Aorta (tissue), 5 donors: ENCODE data around the gene ADGRG2. TPM values are rescaled to one million over a fixed set of nuclear protein-coding genes. Genes with fewer than 3 reads are reported as not detected.

Experiments
- ATAC-seq: fragments of 200-7000 bp; cut with Tn5 transposase; one replicate; pipeline ENCODE4 v1.9.1; 2022; ENCODE audit warnings: moderate library complexity; ENCODE audit not compliant: low FRiP score
- DNase-seq, 2 donors: peaks; one replicate each; pipeline ENCODE4 v3.0.0-alpha.2; 2020
- H3K27ac ChIP-seq, 2 donors: one replicate each; pipeline ENCODE4 v1.5.1; 2013; ENCODE audit warnings: low read length in 2 of 2, mild to moderate bottlenecking in 2 of 2, moderate library complexity in 2 of 2, control low read depth in 1 of 2, inconsistent platforms in 1 of 2, low read depth in 1 of 2
- H3K27me3 ChIP-seq, 2 donors: one replicate each; pipeline ENCODE4 v1.6.1; 2013; ENCODE audit warnings: control low read depth in 1 of 2, low read length in 1 of 2, mild to moderate bottlenecking in 1 of 2, moderate library complexity in 1 of 2; ENCODE audit not compliant: insufficient read depth in 2 of 2, control insufficient read depth in 1 of 2
- H3K36me3 ChIP-seq, 2 donors: one replicate each; pipeline ENCODE4 v1.6.1; 2013; ENCODE audit warnings: control low read depth in 1 of 2, low read length in 1 of 2, mild to moderate bottlenecking in 1 of 2; ENCODE audit not compliant: insufficient read depth in 2 of 2, control insufficient read depth in 1 of 2
- H3K4me1 ChIP-seq, 2 donors: one replicate each; pipeline ENCODE4 v1.6.1; 2013; ENCODE audit warnings: low read length in 2 of 2, control low read depth in 1 of 2, mild to moderate bottlenecking in 1 of 2, moderate library complexity in 1 of 2; ENCODE audit not compliant: insufficient read depth in 2 of 2, control insufficient read depth in 1 of 2
- H3K4me3 ChIP-seq, 2 donors: one replicate each; pipeline ENCODE4 v1.5.1; 2013; ENCODE audit warnings: low read length in 2 of 2, control low read depth in 1 of 2, mild to moderate bottlenecking in 1 of 2
- H3K9me3 ChIP-seq: one replicate; pipeline ENCODE4 v1.6.1; 2013; ENCODE audit warnings: mild to moderate bottlenecking, low read length; ENCODE audit not compliant: control insufficient read depth
- WGBS, 2 donors: extraction: QIAGEN DNeasy Blood & Tissue Kit; methylation state at CpG; one replicate each; pipeline ENCODE4 v1.1.7; 2013; 5-methylcytosine and 5-hydroxymethylcytosine counted together
- intact Hi-C, 2 donors: fragments of 100-400 bp; cut with DNase I; formaldehyde crosslinking; loops; one replicate each; pipeline versions ENCODE4 v1.14.2 to v1.15.0; 2022
- polyA plus RNA-seq, 2 donors: library from polyadenylated mRNA; stranded (reverse); fragments of 200-250 nt; gene quantifications; one replicate each; pipeline ENCODE4 v1.2.3, GENCODE V29; 2013
- total RNA-seq, 2 donors: library from RNA; stranded (reverse); fragmentation: NEBNext Ultra II Directional; extraction: Animal tissue kit (Norgen Biotek cat#: 25700); gene quantifications; one replicate each; pipeline ENCODE4 v1.2.1, GENCODE V29; 2021
- donor health status: healthy with polysubstance abuse.
- donor health status: Bipolar disorder and iron deficiency.
- donor health status: DM: no; HTN: no; CAD: no.
- donor health status: DM: no; HTN: no; CAD: no.
- donor health status: DM: yes; HTN: yes; CAD: no.

The ADGRG2 gene
- total and polyA plus RNA-seq, 4 donors = 0.41 to 4.3 (median 1.1) TPM

DNA sequence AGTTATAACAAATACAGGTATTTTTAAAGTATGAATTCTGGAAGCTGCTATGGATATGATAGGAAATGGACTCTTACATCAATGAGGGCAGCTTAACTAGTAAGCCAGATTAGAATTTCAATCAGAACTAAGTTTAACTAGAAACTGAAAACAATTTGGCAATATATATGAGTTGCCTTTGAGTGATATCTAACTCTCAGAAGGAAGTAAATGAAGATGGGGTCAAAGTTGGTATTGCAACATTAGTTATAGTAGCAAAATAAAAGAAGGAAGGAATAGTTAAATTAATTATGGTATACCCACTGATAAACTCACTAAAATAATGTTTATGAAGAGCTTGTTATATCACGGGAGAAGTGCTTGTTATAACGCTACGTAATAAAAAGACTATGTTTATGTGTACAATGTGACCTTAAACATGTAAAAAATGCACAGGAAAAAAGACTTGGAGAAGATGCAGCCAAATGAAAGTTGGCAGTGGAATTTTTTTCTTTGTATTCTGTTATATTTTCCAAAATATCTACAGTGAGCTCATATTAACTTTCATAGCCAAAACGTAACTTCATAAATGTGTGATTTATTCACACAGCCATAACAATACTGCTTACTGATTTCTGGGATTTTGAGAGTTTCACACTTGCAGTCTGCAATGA lies 172.9 kb downstream of the ADGRG2 start:
- Histone ChIP-seq H3K27ac (no peak overlapping the region), H3K4me1 (no peaks in the 10 kb centered on the region), H3K9me3 (no peaks in the 10 kb centered on the region), H3K27me3 (no peaks in the 10 kb centered on the region), H3K36me3 (peaks cover 0 to 1% of the 10 kb centered on the region in 2 donors), H3K4me3 (no peak overlapping the region)
- DNase-seq (no peak), ATAC-seq (no peak)
- WGBS, 2 donors = 6 to 43% methylated on average over 4 of the region's 4 CpGs
- intact Hi-C loops = no loop called here

DNA sequence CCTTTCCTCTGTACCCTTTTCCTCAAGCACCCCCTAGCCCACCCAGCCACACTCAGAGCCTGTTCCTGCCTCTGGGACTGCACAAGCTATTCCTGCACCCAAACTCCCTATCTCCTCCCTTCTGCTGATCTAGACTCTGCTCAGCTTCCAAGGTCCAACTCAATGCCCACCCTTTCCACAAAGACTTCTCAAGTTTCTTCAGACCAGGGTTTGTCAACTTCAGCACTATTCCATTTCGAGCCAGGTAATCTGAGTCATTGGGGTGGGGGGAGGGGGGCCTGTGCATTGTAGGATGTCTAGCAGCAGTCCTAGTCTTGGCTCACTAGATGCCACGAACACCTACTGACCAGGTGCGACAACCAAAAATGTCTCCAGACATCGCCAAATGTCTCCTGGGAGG lies 175.7 kb downstream of the ADGRG2 start:
- no peaks in the 10 kb centered on the region for H3K36me3 ChIP-seq
- no peaks in the 10 kb centered on the region for H3K4me1 ChIP-seq
- no peak for ATAC-seq
- intact Hi-C loops = no loop called here
- H3K9me3 ChIP-seq = no peaks in the 10 kb centered on the region
- no peaks in the 10 kb centered on the region for H3K27me3 ChIP-seq
- no peak overlapping the region for H3K27ac ChIP-seq
- H3K4me3 ChIP-seq = no peak overlapping the region
- no peak for DNase-seq
- 84 to 90% methylated on average over 4 of the region's 4 CpGs for WGBS, 2 donors

DNA sequence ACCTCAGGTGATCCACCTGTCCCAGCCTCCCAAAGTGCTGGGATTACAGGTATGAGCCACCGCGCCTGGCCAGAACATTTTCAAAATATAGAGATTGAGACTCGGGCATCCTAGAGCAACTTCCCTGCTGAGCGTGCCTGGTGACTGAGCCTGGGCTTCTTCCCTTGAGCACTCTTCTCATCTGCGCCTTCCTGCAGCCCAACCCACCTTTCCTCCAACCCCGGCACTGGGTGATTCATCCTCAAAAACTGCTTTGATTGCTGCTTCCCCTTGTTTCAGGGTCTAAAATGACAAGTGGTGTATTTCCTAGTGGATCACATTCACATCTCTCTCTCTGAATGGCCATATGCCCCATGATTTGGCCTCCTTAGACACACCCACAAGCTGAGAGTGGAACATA lies 176.1 kb downstream of the ADGRG2 start:
- Histone ChIP-seq H3K4me3 (no peak overlapping the region), H3K27me3 (no peaks in the 10 kb centered on the region), H3K4me1 (no peaks in the 10 kb centered on the region), H3K36me3 (no peaks in the 10 kb centered on the region), H3K27ac (no peak overlapping the region), H3K9me3 (no peaks in the 10 kb centered on the region)
- intact Hi-C loops = no loop called here
- WGBS, 2 donors = 91 to 94% methylated on average over 6 of the region's 6 CpGs
- ATAC-seq = no peak
- DNase-seq = no peak

DNA sequence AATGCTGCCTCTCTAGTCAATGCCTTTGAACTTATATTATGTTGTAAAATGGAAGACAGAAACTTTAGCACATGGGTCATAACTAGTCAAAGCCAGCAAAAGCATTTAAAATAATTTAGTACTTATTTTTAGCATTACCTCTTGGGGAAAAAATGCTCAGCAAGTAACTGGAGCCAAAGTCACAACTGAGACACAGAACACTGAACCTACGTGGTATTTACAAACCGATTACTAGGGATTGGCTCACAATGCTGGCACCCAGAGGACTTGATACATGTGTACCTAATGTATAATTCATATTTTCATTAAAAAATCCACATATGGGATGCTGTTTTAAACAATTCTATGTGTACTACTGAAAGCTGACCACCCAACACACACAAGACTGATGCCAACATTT lies 176.8 kb downstream of the ADGRG2 start:
- H3K36me3 ChIP-seq = no peaks in the 10 kb centered on the region
- ATAC-seq (no peak), DNase-seq (no peak)
- H3K9me3 ChIP-seq = no peaks in the 10 kb centered on the region
- H3K4me1 ChIP-seq = no peaks in the 10 kb centered on the region
- intact Hi-C loops = no loop called here
- H3K4me3 ChIP-seq = no peak overlapping the region
- H3K27ac ChIP-seq = no peak overlapping the region
- 15 to 31% methylated on average over 2 of the region's 2 CpGs for WGBS, 2 donors
- no peaks in the 10 kb centered on the region for H3K27me3 ChIP-seq

DNA sequence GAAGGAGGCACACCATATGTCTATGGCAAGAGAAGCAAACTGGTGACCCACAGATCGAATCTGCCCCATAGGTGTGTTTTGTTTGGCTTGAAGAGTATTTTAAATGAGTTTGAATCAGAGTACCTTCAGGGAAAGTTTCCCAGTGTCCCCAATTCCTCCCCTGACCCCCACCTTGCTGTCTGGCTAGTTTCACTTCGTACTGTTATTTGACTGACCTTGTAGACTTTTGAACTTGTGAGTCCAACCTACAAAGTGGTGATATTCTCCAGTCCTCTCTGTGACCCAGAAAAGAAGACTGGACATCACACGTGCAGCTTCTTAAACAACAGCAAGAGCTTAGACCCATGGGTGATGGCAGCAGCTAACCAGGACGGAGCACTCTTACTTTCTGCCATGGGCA lies 177.8 kb downstream of the ADGRG2 start:
- no peak overlapping the region for H3K4me3 ChIP-seq
- H3K36me3 ChIP-seq = no peaks in the 10 kb centered on the region
- WGBS, 2 donors = 25 to 34% methylated on average over 4 of the region's 4 CpGs

DNA sequence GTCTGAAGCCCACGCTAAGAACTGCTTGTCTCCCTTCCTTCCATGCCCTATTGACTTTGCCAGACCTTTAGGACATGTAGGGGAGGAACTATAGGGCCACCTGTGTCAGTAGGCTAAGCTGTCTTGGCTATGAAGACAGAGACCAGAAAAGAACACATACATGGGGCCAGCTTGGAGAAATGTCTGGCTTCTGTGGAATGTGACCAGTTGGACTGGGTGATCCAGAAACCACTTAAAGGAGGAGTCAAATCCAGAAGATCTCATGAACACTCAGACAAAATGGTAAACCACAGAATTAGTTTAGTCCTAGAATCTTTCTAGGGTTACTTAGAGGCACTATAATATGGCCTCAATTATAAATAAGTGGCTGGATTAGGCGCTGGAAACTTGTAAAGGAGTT lies 180.4 kb downstream of the ADGRG2 start:
- Histone ChIP-seq H3K4me1 (no peaks in the 10 kb centered on the region), H3K27me3 (no peaks in the 10 kb centered on the region), H3K9me3 (no peaks in the 10 kb centered on the region), H3K36me3 (no peaks in the 10 kb centered on the region), H3K4me3 (no peak overlapping the region), H3K27ac (peak overlapping the region in 1 of 2 donors; percentile 3)
- DNase-seq (no peak), ATAC-seq (no peak)
- intact Hi-C loops = no loop called here
- WGBS, 2 donors = 70 to 99% methylated on average over 2 of the region's 2 CpGs

More for the DNA sequence above, 177.8 kb downstream of the ADGRG2 start:
- Histone ChIP-seq H3K27ac (peak overlapping the region in 1 of 2 donors; percentile 44), H3K27me3 (no peaks in the 10 kb centered on the region), H3K4me1 (no peaks in the 10 kb centered on the region), H3K9me3 (no peaks in the 10 kb centered on the region)
- no peak for DNase-seq
- no peak for ATAC-seq
- intact Hi-C loops = no loop called here

Other genes with a start within 250 kb of the ADGRG2 start
- 10 to 100 TPM; 25.5 to 30.2 TPM for gene PHKA2, start 138.4 kb downstream of the ADGRG2 start, total RNA-seq
- 10 to 100 TPM in 1 of 2 donors, 1 to 10 TPM in 1; 1.5 to 45.6 TPM for gene PHKA2, start 138.4 kb downstream of the ADGRG2 start, polyA plus RNA-seq
- gene PDHA1, start 221.5 kb upstream of the ADGRG2 start, total RNA-seq = 100 to 1,000 TPM in 1 of 2 donors, 10 to 100 TPM in 1; 92.7 to 106 TPM
- gene PDHA1, start 221.5 kb upstream of the ADGRG2 start, polyA plus RNA-seq = 100 to 1,000 TPM in 1 of 2 donors, 10 to 100 TPM in 1; 64.5 to 150 TPM